ENCODE data around the gene ABHD10. TPM values are rescaled to one million over a fixed set of nuclear protein-coding genes. Genes with fewer than 3 reads are reported as not detected.

Gene ABHD10
- total and polyA plus RNA-seq, 10 of the 15 experiments (the other 5 are each of a cell fraction or from before 2014, with no cell fraction given): 12.3 to 51.0 (median 28.9) TPM

GRCh38 chr3:112013058-112013783, 34.4 kb downstream of the ABHD10 start (continued):
- TF ChIP-seq CTCF (IDR thresholded peaks at IDR 0.05 in 2 of 3, conservative IDR thresholded peaks at IDR 0.05 in 1 of 3; ENCODE audit: control insufficient read depth in 2 of 3, extremely low read depth in 1 of 3, insufficient read depth in 1 of 3, low read depth in 3 of 3, low read length in 3 of 3) (peak; percentile 70 to 80 (median 72)), CBFB (IDR thresholded peaks at IDR 0.05; ENCODE audit: low read depth) (no peak), RAD21 (IDR thresholded peaks at IDR 0.05; ENCODE audit: insufficient read depth, low read depth, low read length) (peak; percentile 81), RB1 (IDR thresholded peaks at IDR 0.05; ENCODE audit: borderline replicate concordance) (no peak), HSF1 (IDR thresholded peaks at IDR 0.05; ENCODE audit: low read depth, low read length) (0 out of 2 replicates have a peak, but pooled peaks have one; percentile 23), SMC3 (IDR thresholded peaks at IDR 0.05; ENCODE audit: borderline replicate concordance, low read length) (peak; percentile 57)

DNA sequence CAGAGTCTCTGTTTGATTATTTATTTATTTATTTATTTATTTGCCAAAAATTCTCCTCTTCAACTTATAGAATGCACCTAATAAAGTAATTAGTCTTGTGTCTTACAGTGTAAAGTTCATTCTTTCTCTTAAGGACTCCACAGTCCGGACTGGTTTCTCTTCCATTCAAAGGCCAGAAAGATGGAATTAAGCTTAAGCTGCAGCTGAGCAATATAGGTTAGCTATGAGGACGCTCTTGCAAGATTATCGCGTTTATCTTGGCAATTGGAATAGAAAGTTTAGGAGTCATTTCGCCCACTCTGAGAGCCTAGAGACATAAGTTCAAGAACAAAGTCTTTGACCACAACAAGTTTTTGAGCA, 34.9 kb downstream of the ABHD10 start:
- ATAC-seq (peak; percentile 52), FAIRE-seq (no peak), DNase-seq (ENCODE audit: low read depth, low spot score) (no peak)
- H3K4me2 ChIP-seq (ENCODE audit: control insufficient read depth, insufficient read depth): no peak overlapping the region
- CTCF ChIA-PET: interaction anchor here (0.6 to 10.9 kb wide), 66 partner anchors 10 to 569 kb away, joined by 3 to 467 read pairs (median 5); partner anchors contain the start of genes ABHD10, PHLDB2, TAGLN3 and TMPRSS7
- H3K9ac ChIP-seq (ENCODE audit: control insufficient read depth, insufficient read depth, low read length): no peak overlapping the region
- H3K27me3 ChIP-seq (replicated peaks in 1 of 2; ENCODE audit: control insufficient read depth in 2 of 2, insufficient read depth in 2 of 2, low read length in 1 of 2): no peaks in the 10 kb centered on the region; a peak in 1 of 4 replicates
- H4K20me1 ChIP-seq (ENCODE audit: control insufficient read depth, insufficient read depth): no peaks in the 10 kb centered on the region
- RAD21 ChIA-PET (ENCODE audit: unreplicated experiment): interaction anchor here (0.7 to 6.0 kb wide), 40 partner anchors 10 to 346 kb away, joined by 3 to 158 read pairs (median 4); partner anchors contain the start of genes ABHD10, PHLDB2 and TAGLN3
- TF ChIP-seq IKZF1 (conservative IDR thresholded peaks at IDR 0.05) (no peak), LARP7 (IDR thresholded peaks at IDR 0.05) (no peak), CBX3 (IDR thresholded peaks at IDR 0.05; ENCODE audit: borderline replicate concordance, low read depth) (no peak), KDM1A (IDR thresholded peaks at IDR 0.05; ENCODE audit: borderline replicate concordance) (no peak)
- no peaks in the 10 kb centered on the region for H3K79me2 ChIP-seq (ENCODE audit: control insufficient read depth, insufficient read depth, low read length)
- SMC1A ChIA-PET (ENCODE audit: uncharacterized antibody, unreplicated experiment): interaction anchor here (0.7 to 15.1 kb wide), 45 partner anchors 10 to 436 kb away, joined by 3 to 417 read pairs (median 4); partner anchors contain the start of genes ABHD10, TAGLN3 and TMPRSS7
- H3K4me1 ChIP-seq (ENCODE audit: control insufficient read depth, insufficient read depth, low read length): no peaks in the 10 kb centered on the region
- H3K9me3 ChIP-seq (replicated peaks; ENCODE audit: control insufficient read depth, insufficient read depth, low read length): no peaks in the 10 kb centered on the region
- H3K36me3 ChIP-seq (ENCODE audit: control insufficient read depth in 2 of 2, insufficient read depth in 2 of 2, low read length in 1 of 2): no peaks in the 10 kb centered on the region
- H2AFZ ChIP-seq (ENCODE audit: control insufficient read depth, low read depth, low read length): peak overlapping the region; percentile 79
- in situ Hi-C loops (cut with MboI) (no loop called here), intact Hi-C loops (cut with micrococcal nuclease; ENCODE audit: unreplicated experiment) (loop anchor here (1.0 kb wide), 3 partner anchors 24 to 296 kb away; no protein-coding TSS in a partner anchor)
- H3K4me3 ChIP-seq: no peak overlapping the region
- 45% methylated on average over 5 of the region's 5 CpGs for WGBS (ENCODE audit: insufficient coverage, insufficient replicate concordance, low lambda C conversion rate, missing lambda C conversion rate)
- BruUV-seq (replicated peaks): no TSS peak
- POLR2A ChIA-PET: interaction anchor here (0.6 to 2.5 kb wide), 4 partner anchors 10 to 35 kb away, joined by 3 to 9 read pairs (median 8); partner anchors contain the start of gene ABHD10
- no peak overlapping the region for H3K27ac ChIP-seq (ENCODE audit: control insufficient read depth, insufficient read depth)

Data from GM12878 (cell line).